Heart left ventricle (tissue), 16 donors: ENCODE results near the gene TMEM232. TPM values are rescaled to one million over a fixed set of nuclear protein-coding genes. Genes with fewer than 3 reads are reported as not detected.

Experiments used
- ATAC-seq, 4 donors: fragments of 200-7000 bp; cut with Tn5 transposase; one replicate each; pipeline ENCODE4 v1.9.1; 2020 to 2022; ENCODE audit warnings: moderate library complexity in 4 of 4, mild to moderate bottlenecking in 3 of 4, moderate number of reproducible peaks in 1 of 4
- DNase-seq, 5 donors: peaks; one replicate each; pipeline ENCODE4 v3.0.0-alpha.2; 2020
- H3K27ac ChIP-seq, 12 donors: fragments of 200-600 bp; sonication (generic) in 4 of 12; one replicate each; pipeline versions ENCODE4 v1.5.0 to v1.8.0; 2016 to 2022; ENCODE audit warnings: mild to moderate bottlenecking in 2 of 12
- H3K27me3 ChIP-seq, 9 donors: fragments of 200-600 bp; sonication (generic) in 2 of 9; one replicate each; pipeline versions ENCODE4 v1.5.1 to v1.8.0; 2016 to 2022; ENCODE audit warnings: mild to moderate bottlenecking in 3 of 9
- H3K36me3 ChIP-seq, 9 donors: fragments of 200-600 bp; sonication (generic) in 2 of 9; one replicate each; pipeline versions ENCODE4 v1.5.0 to v1.8.0; 2018 to 2022; ENCODE audit warnings: mild to moderate bottlenecking in 2 of 9
- H3K4me1 ChIP-seq, 12 donors: fragments of 200-600 bp; sonication (generic) in 4 of 12; one replicate each; pipeline versions ENCODE4 v1.5.0 to v1.8.0; 2016 to 2022; ENCODE audit warnings: mild to moderate bottlenecking in 3 of 12
- H3K4me3 ChIP-seq, 12 donors: fragments of 200-600 bp; sonication (generic) in 4 of 12; one replicate each; pipeline versions ENCODE4 v1.5.0 to v1.8.0; 2017 to 2022; ENCODE audit warnings: mild to moderate bottlenecking in 9 of 12, moderate library complexity in 4 of 12
- H3K9me3 ChIP-seq, 12 donors: fragments of 200-600 bp; sonication (generic) in 4 of 12; one replicate each; pipeline versions ENCODE4 v1.5.0 to v1.8.0; 2016 to 2022; ENCODE audit warnings: mild to moderate bottlenecking in 1 of 12
- POLR2A ChIP-seq, 2 donors: fragments of 450-650 bp; IDR thresholded peaks; one replicate each; pipeline ENCODE4 v1.6.1; 2017; ENCODE audit warnings: antibody characterized with exemption in 2 of 2, mild to moderate bottlenecking in 2 of 2, moderate library complexity in 2 of 2
- WGBS, 4 donors: extraction: QIAGEN DNeasy Blood & Tissue Kit in 2 of 4; methylation state at CpG; one replicate each; pipeline versions ENCODE4 v1.1.5 to v1.1.7; 2013 to 2018; 5-methylcytosine and 5-hydroxymethylcytosine counted together
- intact Hi-C, 10 donors: fragments of 100-400 bp; cut with DNase I; formaldehyde crosslinking; loops; one replicate each; pipeline versions ENCODE4 v1.11.1 to v1.14.2; 2022
- polyA plus RNA-seq, 2 donors: library from polyadenylated mRNA; stranded (reverse); fragments of 200-250 nt; gene quantifications; one replicate each; pipeline ENCODE4 v1.2.3, GENCODE V29; 2013
- total RNA-seq, 9 donors: library from RNA; depleted of rRNA in 2 of 9; stranded (reverse); fragments of >200 nt in 2 of 9; fragmentation: NEBNext Ultra II Directional in 3 of 9; extraction: Animal tissue kit (Norgen Biotek cat#: 25700) in 3 of 9; gene quantifications; one replicate each; pipeline versions ENCODE4 v1.1.0 to v1.2.4, GENCODE V29; 2016 to 2023
- TF ChIP-seq, protein P1 (sequence below), 12 donors: fragments of 200-600 bp; sonication (generic) in 4 of 12; IDR thresholded peaks; one replicate each; pipeline versions ENCODE4 v1.5.0 to v1.8.0; 2018 to 2022; ENCODE audit warnings: antibody characterized with exemption in 12 of 12, mild to moderate bottlenecking in 5 of 12
- donor health status: ischemic (EF 13 %, LVEDD 7.1; RV severe dilation, severe dysfunction).
- donor health status: healthy with polysubstance abuse.
- donor health status: DM: no; HTN: yes; CAD: no.
- donor health status: DM: no; HTN: no; CAD: no.
- donor health status: ischemic (EF 25% LVEDD 6.9; RV normal size, moderate dysfunction).
- donor health status: ischemic (EF 25% LVEDD 5.7; RV mildly dilated, moderate dysfunction).
- donor health status: healthy.
- donor health status: DM: yes; HTN: yes; CAD: no.
- donor health status: ischemic (EF 35%, LVEDD 5.7; RV mildly dilated, moderate dysfunction).
- donor health status: nonischemic (EF 11% LVEDD 7.7; RV severe dilation, severe dysfunction).
- donor health status: DM: yes; HTN: yes; CAD: no.
- donor health status: PGD.
- donor health status: ischemic (EF 29% LVEDD 5.4; RV normal size, mild dysfunction).
- donor health status: nonischemic (EF 23%, LVEDD 6.1; RV moderate dilation, normal function).

Gene TMEM232
- total and polyA plus RNA-seq, 11 donors, result 0.30 to 5.6 (median 2.5) TPM; not detected in 1

DNA sequence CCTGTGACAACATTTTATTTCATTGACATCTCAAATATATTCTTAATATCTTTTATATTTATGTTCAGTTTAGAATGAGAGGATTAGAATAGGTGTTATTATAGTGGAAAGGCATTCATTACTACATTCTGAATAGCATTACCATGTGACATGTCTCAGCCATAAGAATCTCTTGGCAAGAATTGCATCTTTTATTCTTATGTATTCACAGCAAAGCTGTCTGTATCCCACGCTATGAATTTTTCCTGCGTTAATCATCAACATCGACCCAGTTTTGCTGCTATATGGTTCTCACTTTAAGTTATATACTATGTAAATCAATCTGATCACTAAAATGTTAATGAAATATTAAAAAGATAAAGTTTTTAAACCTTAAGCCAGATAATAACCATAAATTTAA is 248.6 kb downstream of the TMEM232 start:
- ATAC-seq (no peak), DNase-seq (no peak)
- TF ChIP-seq POLR2A (IDR thresholded peaks at IDR 0.05), result no peak
- TF ChIP-seq, protein P1, sequence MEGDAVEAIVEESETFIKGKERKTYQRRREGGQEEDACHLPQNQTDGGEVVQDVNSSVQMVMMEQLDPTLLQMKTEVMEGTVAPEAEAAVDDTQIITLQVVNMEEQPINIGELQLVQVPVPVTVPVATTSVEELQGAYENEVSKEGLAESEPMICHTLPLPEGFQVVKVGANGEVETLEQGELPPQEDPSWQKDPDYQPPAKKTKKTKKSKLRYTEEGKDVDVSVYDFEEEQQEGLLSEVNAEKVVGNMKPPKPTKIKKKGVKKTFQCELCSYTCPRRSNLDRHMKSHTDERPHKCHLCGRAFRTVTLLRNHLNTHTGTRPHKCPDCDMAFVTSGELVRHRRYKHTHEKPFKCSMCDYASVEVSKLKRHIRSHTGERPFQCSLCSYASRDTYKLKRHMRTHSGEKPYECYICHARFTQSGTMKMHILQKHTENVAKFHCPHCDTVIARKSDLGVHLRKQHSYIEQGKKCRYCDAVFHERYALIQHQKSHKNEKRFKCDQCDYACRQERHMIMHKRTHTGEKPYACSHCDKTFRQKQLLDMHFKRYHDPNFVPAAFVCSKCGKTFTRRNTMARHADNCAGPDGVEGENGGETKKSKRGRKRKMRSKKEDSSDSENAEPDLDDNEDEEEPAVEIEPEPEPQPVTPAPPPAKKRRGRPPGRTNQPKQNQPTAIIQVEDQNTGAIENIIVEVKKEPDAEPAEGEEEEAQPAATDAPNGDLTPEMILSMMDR (IDR thresholded peaks at IDR 0.05), result no peak
- Histone ChIP-seq H3K27ac (no peak overlapping the region), H3K36me3 (no peaks in the 10 kb centered on the region), H3K9me3 (peaks cover 0 to 16% (median 1%) of the 10 kb centered on the region in 12 donors), H3K27me3 (no peaks in the 10 kb centered on the region), H3K4me3 (no peak overlapping the region), H3K4me1 (no peaks in the 10 kb centered on the region)
- 77 to 84% (median 81%) methylated on average over 3 of the region's 3 CpGs for WGBS, 4 donors
- intact Hi-C loops, result no loop called here

GRCh38 chr5:110476164-110476563 is 250.3 kb downstream of the TMEM232 start:
- no peak overlapping the region for H3K27ac ChIP-seq
- intact Hi-C loops, result no loop called here
- no peaks in the 10 kb centered on the region for H3K27me3 ChIP-seq
- DNase-seq (no peak), ATAC-seq (no peak)
- no peak for TF ChIP-seq POLR2A (IDR thresholded peaks at IDR 0.05)
- TF ChIP-seq, protein P1 (IDR thresholded peaks at IDR 0.05), result no peak
- no peaks in the 10 kb centered on the region for H3K4me1 ChIP-seq
- no peak overlapping the region for H3K4me3 ChIP-seq
- no peaks in the 10 kb centered on the region for H3K36me3 ChIP-seq
- H3K9me3 ChIP-seq, result peaks cover 0 to 21% (median 11%) of the 10 kb centered on the region in 12 donors

GRCh38 chr5:110475529-110475928 is 250.9 kb downstream of the TMEM232 start:
- intact Hi-C loops, result no loop called here
- Histone ChIP-seq H3K9me3 (peaks cover 0 to 28% (median 15%) of the 10 kb centered on the region in 12 donors), H3K4me1 (no peaks in the 10 kb centered on the region), H3K27me3 (no peaks in the 10 kb centered on the region), H3K36me3 (no peaks in the 10 kb centered on the region), H3K4me3 (no peak overlapping the region), H3K27ac (no peak overlapping the region)
- WGBS, 4 donors, result 68 to 86% (median 84%) methylated on average over 1 of the region's 1 CpG
- DNase-seq (no peak), ATAC-seq (no peak)
- TF ChIP-seq POLR2A (IDR thresholded peaks at IDR 0.05), result no peak
- TF ChIP-seq, protein P1 (IDR thresholded peaks at IDR 0.05), result no peak

GRCh38 chr5:110469486-110469885 is 257.0 kb downstream of the TMEM232 start:
- no peaks in the 10 kb centered on the region for H3K4me1 ChIP-seq
- H3K9me3 ChIP-seq, result peaks cover 0 to 33% (median 23%) of the 10 kb centered on the region in 12 donors
- H3K4me3 ChIP-seq, result no peak overlapping the region
- H3K36me3 ChIP-seq, result no peaks in the 10 kb centered on the region
- TF ChIP-seq, protein P1 (IDR thresholded peaks at IDR 0.05), result no peak
- no peak for TF ChIP-seq POLR2A (IDR thresholded peaks at IDR 0.05)
- 70 to 98% (median 84%) methylated on average over 4 of the region's 4 CpGs for WGBS, 4 donors
- ATAC-seq (no peak), DNase-seq (no peak)
- intact Hi-C loops, result no loop called here
- no peak overlapping the region for H3K27ac ChIP-seq
- no peaks in the 10 kb centered on the region for H3K27me3 ChIP-seq
